Activated CD4-positive, alpha-beta T cell treated with anti-CD3 and anti-CD28 coated beads, Interleukin-2, amount 50 U/mL, for 48 hours (primary cell): ENCODE results near the gene HOXA10.
A peak's percentile ranks its signal among the peaks of the same experiment; 100 is the strongest.

ENCODE experiments used
- DNase-seq, 2 experiments: peaks; one replicate each; pipeline ENCODE4 v3.0.0-alpha.2; 2020

HOXA10 gene

DNA sequence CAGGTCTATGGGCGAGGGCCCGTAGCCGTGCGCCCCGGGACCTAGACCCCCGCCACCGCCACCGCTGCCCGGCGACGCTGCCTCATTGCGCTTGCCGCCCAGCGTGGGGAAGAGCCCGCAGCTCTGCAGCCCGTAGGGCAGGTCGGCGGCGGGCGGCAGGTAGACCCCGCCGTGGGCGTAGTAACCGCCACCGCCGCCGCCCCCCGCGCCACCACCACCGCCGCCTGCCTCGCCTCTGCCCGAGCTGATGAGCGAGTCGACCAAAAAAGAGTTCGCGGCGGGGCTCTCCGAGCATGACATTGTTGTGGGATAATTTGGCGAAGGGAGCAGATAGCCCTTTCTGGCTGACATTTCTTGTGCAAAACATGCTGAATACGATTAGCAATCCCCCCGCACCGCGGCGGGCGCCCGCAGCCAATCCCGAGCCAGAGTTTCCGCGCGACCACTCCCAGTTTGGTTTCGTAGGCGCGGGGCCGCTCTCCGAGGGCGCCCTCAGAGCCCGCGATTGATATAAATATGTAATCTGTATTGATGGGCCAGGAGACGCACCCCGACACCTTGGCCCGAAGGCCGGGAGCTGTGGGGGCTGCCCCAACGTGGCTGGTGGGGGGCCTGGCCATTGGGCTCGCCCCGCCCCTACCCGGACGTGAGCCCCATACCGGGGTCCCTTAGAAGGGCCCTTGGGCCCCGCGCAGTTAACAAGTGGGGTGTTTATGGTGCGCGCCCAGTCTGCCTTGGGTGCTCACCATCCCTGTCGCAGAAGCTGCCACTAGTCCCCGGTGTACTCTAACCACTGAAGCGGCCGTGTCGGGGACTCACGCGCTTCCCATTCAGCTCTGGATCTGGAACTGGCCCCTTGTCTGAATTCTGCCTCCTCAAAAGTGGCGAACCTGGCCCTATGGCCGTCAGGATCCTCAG is at the start of gene HOXA10:
Gene HOXA10, minus strand, starts transcription at position 365 of the 918 bp plus-strand sequence. Its CDS starts 14 bp downstream, at position 351.
- DNase-seq = no peak

DNA sequence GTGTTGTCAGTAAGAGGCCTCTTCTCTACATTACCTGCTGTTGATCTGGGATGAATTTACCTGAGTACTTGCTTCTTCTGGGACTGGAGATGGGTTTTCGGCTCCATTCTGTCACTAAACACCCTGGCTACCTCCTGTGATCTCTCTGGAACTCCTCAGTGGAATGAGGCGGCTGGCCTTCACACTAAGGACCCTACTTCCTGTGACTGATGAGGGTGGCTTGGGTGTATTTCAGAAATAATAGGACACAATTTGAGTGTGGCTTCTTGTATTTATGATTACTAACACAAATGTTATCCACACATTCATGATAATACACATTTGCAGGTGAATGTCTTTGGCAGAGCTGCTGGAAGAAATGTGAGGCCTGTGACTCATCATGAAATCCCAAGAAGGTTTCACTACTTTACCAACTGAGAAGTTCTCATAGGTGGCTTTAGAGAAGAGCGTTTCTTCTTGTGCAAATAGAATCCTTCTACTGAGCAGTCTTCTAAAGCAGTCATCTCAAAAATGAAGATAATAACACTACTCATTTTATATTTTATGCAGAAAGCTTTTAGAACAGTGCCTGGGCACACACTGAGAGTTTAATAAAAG is 47.2 kb upstream of the HOXA10 start:
- no peak for DNase-seq

DNA sequence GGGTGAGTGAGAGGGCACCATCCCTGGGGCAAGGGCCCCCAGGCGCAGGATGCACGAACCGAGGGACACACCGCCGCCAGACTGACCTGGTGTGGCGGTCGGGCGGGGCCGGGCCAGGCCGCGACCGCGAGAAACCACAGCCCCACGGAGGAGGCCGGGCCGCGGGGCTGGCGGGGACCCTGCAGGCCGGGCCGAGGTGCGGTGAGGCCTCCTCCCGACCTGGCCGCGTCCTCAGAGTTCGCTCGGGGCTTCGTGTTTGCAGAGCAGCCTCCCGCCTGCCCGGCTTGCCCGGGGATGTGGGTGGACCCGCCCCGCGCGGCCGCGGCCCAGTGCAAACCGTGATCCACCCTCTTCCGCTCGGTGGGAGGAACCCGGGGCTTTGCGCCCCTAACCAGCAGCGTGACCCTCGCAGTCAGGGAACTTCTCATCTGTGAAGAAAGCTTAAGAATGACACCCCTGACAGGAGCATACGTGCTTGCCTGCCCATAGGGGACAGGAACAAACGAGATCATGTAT is 46.4 kb upstream of the HOXA10 start:
- no peak for DNase-seq

DNA sequence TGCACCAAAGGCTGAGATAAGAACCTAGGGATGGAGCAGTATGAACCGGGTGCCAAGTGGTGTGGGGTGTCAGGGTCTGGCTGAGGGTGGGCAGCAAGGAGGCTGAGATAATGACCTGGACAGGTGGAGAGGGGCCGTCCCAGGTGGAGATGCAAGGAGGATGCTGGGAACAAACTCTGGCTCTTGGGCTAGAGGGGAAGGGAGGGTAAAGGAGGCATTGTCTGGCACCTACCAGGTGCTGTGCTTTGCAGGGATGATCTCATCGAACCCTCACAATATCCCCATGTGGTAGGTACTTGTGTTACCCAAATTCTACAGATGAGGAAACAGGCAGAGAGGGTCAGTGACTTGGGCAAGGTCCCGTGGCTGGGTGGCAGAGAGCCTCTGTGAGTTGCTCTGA is 45.7 kb upstream of the HOXA10 start:
- DNase-seq = no peak

DNA sequence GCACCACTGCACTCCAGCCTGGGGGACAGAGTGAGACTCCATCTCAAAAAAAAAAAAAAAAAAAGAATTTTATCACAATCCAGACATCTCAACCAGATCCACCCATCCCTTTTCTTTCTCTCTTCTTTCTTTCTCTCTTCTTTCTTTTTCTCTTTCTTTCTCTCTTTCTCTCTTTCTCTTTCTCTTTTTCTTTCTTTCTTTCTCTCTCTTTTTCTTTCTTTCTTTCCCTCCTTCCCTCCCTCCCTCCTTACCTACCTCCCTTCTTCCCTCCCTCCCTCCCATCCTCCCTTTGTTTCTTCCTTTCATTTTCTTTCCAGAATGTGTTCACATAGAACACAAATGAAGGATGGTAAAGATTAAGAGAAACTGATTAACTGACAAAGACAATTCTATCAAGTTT is 43.8 kb upstream of the HOXA10 start:
- DNase-seq = no peak

DNA sequence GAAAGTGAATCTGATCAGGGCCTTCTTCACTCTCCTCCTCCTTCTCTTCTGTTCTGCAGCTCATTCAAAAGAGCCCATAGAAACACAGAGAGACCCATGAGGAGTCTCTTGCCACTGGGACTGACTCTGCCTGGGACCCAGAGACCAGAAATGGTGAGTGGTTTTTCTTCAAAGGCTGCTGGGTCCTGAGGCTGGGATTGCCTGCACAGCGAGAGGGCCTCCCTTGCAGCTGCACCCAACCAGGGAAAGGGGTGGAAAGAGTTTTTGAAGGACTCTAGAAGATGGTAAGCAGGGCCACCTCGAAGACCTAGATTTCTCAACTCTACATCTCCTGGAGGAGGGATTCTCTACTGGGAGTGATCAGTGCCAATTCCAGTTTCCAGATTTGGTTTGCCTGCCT is 41.2 kb upstream of the HOXA10 start:
- no peak for DNase-seq

DNA sequence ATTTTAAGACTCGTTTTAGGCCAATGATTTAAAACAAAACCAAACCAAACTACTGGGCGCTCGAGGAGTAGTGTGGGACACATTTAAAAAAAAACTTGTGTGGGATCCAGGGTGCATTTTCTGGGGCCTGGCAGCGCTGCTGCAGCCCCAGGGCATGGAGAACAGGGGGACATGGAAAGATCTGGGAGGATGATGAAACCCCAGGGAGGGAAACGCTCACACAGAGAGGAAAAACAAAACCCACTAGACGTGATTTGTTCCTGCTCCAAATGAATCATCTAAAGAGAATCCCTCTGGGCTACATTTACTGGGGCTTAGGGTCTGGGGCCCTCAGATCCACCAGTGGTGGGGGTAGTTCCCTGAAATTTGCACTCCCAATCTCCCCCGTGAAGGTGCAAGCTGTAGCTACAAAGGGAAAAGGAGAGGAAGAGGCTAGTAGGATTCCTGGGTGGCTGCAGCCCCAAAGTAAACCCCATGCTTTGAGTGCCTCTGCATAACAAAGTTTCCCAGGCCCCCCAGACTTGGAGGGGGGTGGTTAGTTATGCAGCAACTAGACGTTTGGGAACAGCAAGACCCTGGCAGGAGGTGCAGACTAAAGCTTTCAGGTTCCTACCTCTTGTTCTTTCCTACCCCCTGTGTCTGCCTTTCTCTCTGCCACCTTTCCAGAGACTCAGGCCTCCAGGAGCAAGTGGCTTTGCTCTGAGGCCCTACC is 40.3 kb upstream of the HOXA10 start:
- DNase-seq = no peak

DNA sequence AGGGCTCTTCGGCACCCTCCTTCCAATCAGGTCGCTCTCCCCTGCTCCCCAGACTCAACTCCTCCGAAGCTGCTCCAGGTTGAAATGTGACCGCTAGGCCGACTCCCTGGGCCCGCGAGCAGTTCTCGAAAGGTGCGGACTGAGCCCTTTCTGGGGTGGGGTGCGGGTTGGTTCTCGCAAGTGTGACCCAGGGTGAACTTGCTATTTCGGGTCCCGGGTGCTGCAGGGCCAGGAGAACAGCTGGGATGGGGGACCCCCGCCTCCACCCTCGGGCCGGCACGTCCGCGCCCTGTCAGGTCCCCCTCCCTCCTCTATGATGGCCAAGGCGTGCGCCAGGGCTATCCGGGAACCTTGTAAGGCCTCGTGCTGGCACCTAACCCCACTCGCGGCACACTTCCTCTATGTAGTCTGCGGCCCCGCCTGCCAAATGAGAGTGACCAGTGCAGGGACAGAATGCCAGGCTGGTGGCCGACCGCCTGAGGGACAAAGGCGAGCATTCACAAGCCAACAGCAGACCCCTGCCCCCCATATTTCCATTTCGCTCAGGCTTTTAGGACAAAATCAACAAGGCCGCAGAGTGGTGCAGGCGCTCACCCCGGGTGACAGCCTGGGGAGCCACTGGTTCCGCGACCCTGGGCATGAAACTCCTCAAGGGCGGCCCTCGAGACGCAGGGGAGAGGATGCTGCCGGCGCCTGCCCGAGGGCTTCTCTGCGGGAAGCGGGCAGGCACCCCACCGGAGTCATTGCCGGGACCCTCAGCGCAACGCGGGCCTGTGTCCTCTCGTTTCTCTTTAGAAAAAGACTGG is 39.5 kb upstream of the HOXA10 start:
- DNase-seq = no peak

DNA sequence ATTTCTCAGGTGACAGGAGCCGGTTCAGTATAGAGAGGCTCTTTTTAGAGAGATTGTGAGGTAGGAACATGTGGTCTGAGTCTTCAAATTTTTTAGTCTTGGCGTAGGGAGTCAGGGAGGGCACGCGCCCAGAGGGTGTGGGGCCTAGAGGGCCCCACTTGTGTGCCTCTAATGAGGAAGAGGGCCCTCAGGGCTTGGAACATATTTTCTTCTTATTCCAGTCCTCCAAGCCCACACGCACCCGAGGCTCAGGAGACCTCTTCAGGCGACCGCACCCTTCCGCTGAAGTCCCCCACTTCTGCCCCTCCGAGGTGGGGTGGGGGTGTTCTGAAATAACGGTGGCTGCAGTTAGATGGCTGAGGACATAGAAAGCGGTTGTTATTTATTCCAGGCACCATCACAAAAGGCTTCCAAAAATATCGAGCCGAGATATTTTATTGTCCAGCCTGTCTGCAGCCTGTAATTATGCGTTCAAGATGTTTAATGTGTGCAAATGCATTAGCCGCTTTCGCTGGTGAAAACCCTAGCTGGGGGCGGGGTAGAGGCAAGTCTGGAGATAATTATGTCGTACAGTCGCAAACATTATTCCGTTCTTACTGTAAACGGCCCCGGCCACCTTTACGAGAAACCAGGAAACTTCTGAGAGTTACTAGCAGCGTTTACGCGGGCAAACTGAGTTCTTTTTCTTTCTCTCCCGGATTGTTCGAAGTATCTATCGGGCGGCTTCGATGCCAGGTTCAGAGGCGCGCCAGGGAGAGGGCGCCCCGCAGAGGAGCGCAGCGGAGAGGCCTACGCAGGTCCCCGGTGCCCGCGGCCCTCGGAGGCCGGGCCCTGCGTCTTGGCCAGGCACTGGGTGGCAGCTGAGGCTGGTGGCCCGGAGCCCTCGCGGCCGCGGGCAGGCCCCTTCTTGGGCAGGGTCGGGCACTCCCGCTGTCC is 38.6 kb upstream of the HOXA10 start:
- no peak for DNase-seq

DNA sequence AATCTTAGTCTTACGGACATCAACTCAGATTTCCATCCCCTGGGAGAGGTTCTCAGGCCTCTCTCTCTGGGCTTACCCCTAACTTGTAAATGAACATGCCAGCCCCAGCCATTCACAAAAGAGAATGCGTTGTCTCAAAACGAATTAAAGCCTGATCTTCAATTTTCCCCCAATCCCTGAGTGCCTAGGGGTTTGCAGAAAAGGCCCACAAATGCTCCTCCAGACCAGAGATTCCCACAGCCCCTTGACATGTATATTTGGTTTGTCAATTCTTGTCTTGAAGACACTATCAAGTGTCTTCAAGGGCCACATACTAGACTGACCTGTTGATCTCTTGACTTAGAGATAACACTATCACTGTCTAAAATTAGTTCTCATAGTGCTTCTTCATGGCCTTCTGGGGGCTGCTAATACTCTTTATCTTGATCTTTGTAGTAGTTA is 37.7 kb upstream of the HOXA10 start:
- no peak for DNase-seq

DNA sequence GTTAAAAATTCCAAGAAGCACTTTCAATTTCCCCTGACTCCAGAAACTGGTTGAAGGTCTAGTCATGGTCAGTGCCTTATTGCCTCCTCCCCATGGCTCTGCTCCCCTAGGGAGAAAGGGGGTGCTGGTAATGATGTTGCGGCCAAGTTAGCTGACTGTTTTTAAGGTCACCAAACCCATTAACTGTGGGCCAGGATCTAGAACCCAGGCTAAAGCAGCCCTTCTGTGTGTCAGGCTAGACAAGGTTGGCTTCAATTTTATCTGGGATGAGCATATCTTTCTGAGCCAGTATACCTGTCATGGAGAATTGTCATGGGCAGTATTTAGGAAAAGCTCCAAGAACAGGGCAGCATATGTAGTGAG is 36.9 kb upstream of the HOXA10 start:
- DNase-seq = no peak

DNA sequence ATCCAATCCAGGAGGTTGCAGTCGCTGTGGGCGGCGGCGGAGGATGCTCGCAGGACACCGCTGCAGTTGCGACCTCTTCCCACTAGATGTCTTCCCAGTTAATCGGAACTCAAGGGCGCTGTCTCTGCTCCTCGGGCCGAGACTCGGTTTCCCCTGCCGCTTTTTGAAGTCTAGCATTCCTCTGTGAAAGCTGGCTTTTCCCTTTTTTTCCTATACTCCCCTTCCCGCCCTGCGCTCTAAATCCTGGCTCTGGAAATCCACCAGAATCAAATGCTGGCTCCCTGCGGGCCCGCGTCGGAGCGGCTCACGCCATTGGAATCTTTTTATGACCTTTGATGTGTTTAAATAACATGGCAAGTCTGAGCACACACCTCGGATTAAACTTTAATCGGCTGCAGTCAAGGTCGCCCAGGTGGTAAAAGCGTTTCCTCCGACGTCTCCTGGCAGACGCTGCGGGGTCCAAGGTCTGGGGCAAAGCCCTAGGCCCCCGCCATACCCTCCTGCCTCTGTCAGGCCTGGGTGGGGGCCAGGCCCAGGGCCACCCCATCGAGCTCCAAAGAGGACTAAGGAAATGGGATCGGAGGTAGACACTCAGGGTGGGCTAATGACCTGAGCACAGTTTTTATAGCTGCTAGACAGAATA is 36.4 kb upstream of the HOXA10 start:
- DNase-seq = peak; percentile 59 to 66

DNA sequence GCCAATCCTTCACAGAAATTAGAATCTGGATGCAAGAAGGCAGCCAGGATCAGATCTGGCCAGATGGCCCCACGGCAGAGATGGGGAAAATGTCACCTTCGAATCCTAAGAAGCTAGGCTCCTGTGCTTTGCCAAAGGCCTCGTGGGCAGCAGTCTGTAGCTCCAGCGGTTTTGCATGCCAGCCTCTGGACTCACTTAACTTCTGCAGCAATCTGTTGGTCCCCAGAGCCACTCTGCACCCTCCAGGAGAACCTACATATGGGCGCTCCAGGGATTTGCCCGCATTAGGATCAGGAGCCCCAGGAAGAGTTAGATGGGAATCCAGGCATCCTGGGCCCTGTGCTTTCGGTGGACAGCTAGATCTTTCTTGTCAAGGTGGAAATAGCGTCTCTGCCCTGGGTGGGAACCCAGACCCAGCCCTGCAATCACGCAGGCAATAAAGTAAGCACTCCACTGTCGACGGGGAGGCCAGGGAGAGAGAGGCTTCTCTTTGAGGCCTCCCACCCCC is 35.9 kb upstream of the HOXA10 start:
- DNase-seq = no peak

DNA sequence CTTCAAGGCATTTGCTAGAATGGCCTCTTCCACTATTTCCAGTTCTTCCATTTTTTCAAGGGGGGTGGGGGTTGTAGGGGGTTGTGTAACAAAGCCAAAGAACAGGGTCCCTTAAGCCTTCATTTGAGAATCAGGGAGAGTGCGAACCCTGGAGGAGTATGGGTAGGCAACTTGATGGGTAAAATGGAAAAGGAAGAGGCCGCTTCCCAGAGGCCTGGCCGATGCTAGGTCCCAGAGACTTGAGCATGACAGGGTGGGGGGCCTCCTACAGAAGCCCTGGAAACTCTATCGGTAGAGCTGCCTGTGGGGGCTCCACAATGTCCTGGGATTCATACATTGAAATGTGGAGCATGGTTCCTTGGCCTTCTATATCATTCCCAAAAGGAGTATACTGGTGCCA is 34.9 kb upstream of the HOXA10 start:
- no peak for DNase-seq

DNA sequence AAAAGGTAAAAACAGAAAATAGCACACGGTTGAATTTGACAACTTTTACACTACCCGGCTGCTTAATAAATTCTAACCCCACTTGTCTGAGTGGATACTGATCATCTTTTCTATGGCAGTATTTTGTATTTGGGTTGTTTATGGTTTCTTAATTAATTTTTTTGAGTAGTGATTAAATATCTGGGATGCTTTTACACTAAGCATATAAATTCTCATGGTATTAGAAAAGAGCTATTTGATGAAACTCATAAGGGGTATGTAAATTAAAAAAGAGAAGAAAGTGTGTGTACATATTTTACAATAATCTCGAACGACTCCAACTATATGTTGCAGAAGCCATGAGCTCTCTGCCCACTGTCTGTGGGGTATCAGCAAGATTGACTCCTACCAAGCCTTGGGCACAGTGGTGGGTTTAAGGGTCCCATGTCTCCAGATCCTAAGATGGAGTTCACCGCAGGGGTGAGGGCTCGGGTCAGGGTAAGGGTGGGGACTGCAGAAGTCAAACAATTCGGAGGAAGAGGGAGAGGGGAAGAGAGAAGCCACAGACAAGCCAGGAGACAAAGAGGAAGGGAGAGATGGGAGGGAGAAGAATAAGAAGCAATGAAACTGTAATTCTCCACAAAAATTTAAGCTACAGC is 33.3 kb upstream of the HOXA10 start:
- DNase-seq = no peak

DNA sequence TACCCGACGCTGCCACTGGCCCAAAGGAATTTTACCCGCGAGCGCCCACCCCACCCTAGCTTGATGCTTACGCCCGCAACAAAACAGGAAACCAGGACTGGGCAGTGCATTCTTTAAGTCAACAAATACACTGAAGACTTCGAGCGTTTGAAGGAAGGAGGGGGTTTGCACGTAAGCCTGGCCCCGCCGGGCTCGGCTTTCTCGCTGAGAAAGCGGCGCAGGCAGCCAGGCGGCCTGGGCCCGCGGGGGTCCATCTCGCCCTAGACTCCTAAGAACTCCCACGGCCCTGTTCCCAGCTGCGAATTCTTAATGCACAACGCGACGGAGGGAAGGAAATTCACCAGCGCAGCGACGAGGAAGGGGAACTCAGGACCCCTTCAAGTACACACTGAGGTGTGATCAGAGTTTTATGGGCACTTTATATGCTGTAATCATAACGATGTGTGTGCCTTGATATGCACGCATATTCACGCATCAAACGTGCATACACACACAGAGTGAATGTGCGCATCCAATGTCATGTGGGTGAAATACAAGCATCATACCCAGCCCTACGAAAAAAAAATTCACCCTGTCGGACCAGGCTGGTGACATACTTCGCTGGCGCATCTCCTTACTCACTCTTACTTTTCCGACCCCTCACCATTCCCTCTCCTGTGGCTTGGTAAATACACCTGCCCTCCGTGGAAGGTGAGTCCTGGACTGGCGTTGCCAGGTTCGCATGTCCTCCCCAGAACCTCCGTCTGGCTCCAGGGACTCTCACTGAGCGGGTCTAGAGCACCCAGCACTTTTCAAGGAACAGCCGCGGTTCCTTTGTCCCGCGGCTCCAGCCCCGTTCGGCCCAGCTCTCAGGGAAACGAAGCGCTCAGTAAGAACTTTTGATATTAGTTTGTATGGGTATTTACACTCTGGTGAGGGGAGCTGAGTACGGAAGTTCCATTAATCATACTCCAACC is 31.5 kb upstream of the HOXA10 start:
- no peak for DNase-seq

DNA sequence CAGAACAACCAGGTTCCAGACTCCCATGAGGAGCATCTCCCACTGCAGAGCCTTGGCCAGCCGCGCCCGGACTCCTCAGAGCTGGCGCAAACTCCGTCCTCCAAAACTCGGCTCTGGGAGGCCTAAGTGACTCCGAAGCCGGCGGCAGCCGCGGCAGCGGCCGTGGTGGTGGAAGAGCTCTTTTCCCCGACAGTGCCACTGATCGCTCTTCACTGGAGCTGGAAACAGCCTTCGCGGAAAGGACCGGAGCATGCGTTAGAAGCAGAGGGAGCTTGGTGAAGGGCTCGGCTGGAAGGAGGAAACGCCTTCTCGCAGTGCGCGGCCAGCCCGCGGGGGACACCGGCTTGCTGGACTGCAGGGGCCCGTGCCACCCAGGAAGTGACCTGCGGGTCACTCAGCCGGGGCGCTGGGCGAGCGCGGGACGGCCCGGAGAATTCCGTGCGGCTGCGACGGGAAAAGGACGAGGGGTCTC is 30.8 kb upstream of the HOXA10 start:
- no peak for DNase-seq

DNA sequence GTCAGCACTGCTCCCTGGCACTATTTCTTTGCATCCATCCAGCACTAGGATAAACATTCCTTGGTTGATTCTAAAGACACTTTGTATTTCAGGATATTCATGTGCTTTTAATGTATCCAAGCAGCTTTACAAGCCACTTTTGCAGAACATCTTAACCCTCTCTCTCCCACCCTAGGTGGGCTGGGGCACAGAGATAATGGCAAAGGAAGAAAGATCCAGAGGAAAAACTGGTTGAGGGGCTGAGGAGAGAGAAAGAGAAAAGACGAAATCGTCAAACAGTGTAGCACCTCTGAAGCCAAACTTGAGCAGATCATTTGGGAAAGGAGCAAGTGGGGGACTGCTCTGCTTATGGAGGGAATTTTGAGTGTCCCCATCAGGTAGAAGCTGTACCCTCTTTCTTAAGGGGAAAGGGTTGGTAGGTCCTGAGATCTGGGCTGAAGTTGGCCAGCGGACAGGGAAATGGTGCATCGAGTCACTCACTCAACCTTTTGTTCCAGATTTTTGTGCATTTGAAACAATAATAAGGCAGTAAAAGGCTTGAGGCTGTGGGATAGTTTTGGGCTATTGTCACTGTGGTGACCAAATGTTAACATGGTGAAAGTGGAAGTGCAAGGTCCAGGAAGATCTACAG is 30.0 kb upstream of the HOXA10 start:
- no peak for DNase-seq
